ENCODE data around the gene PPDPF.

DNA sequence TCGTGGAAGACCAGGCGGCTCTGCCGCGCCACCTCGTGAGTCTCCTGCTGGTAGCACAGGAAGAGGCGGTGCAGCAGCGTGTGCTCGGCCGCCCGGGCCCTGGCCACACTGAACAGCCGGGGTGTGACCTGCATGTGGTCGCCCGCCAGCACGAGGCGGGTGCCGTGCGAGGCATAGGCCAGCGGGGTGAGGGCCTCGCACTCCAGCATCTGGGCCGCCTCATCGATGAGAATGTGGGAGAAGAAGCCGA lies 46.5 kb downstream of the PPDPF start:
- TF ChIP-seq POLR2A (IDR thresholded peaks at IDR 0.05) (no peak), CTCF (IDR thresholded peaks at IDR 0.05) (no peak), POLR2AphosphoS5 (IDR thresholded peaks at IDR 0.05) (no peak), EP300 (IDR thresholded peaks at IDR 0.05) (no peak)

Measured in suprapubic skin (tissue), 4 donors.